Muscle of back (tissue), 11 donors: ENCODE measurements around the gene LAMA3. TPM values are rescaled to one million over a fixed set of nuclear protein-coding genes. Genes with fewer than 3 reads are reported as not detected.

ENCODE experiments used
- DNase-seq, 3 donors: peaks; one replicate each; pipeline versions ENCODE4 v3.0.0 to v3.0.0-alpha.2; 2013
- polyA plus RNA-seq, 10 donors: library from polyadenylated mRNA; unstranded; fragments of 120-200 nt; gene quantifications; one replicate each; pipeline ENCODE4 v1.2.1, GENCODE V29; 2013; ENCODE audit not compliant: insufficient read length in 10 of 10

The LAMA3 gene
- polyA plus RNA-seq, 10 donors = 3.1 to 14.4 (median 4.1) TPM

GRCh38 chr18:23667114-23667513, 22.1 kb upstream of the LAMA3 start:
- no peak for DNase-seq

- no peak for DNase-seq
Measured at GRCh38 chr18:23668731-23669130, 20.5 kb upstream of the LAMA3 start.

- no peak for DNase-seq
Measured at GRCh38 chr18:23669202-23669766, 20.0 kb upstream of the LAMA3 start.

- no peak for DNase-seq
Measured at GRCh38 chr18:23669804-23670405, 19.3 kb upstream of the LAMA3 start.

- no peak for DNase-seq
Measured at GRCh38 chr18:23671564-23671963, 17.7 kb upstream of the LAMA3 start.

- DNase-seq = no peak
Measured at GRCh38 chr18:23673725-23674124, 15.5 kb upstream of the LAMA3 start.

GRCh38 chr18:23675236-23675635, 14.0 kb upstream of the LAMA3 start:
- DNase-seq = peak in 1 of 3 donors; percentile 23

GRCh38 chr18:23675896-23676295, 13.4 kb upstream of the LAMA3 start:
- DNase-seq = no peak

- no peak for DNase-seq
Measured at GRCh38 chr18:23682045-23682444, 7.2 kb upstream of the LAMA3 start.

GRCh38 chr18:23682472-23682871, 6.8 kb upstream of the LAMA3 start:
- no peak for DNase-seq

GRCh38 chr18:23683155-23683554, 6.1 kb upstream of the LAMA3 start:
- DNase-seq = no peak

- DNase-seq = no peak
Measured at GRCh38 chr18:23683671-23684070, 5.6 kb upstream of the LAMA3 start.

- no peak for DNase-seq
Measured at GRCh38 chr18:23684515-23685197, 4.6 kb upstream of the LAMA3 start.

GRCh38 chr18:23688528-23688927, 725 bp upstream of the LAMA3 start:
- no peak for DNase-seq

- DNase-seq = peak in 1 of 3 donors; percentile 47
Measured at GRCh38 chr18:23689616-23690504, 607 bp downstream of the LAMA3 start.

GRCh38 chr18:23690505-23691068, 1.3 kb downstream of the LAMA3 start:
- peak in 1 of 3 donors; percentile 26 for DNase-seq

- DNase-seq = no peak
Measured at GRCh38 chr18:23693846-23694245, 4.6 kb downstream of the LAMA3 start.

- no peak for DNase-seq
Measured at GRCh38 chr18:23694637-23695430, 5.6 kb downstream of the LAMA3 start.

- no peak for DNase-seq
Measured at GRCh38 chr18:23701017-23701416, 11.8 kb downstream of the LAMA3 start.

GRCh38 chr18:23701544-23702064, 12.4 kb downstream of the LAMA3 start:
- no peak for DNase-seq

- no peak for DNase-seq
Measured at GRCh38 chr18:23702606-23703005, 13.4 kb downstream of the LAMA3 start.
